Gastrocnemius medialis (tissue), 4 donors: Measurements from ENCODE around the gene PXT1. TPM values are rescaled to one million over a fixed set of nuclear protein-coding genes. Genes with fewer than 3 reads are reported as not detected.

Experiments
- ATAC-seq, 2 donors: fragments of 150-250 bp; one replicate each; pipeline ENCODE4 v1.9.1; 2016
- DNase-seq, 2 donors: peaks; one replicate each; pipeline ENCODE4 v3.0.0-alpha.2; 2019
- H3K27ac ChIP-seq, 4 donors: fragments of 200-600 bp; sonication (generic); 1 replicate in 1 of 4; 2 replicates in 3 of 4; pipeline ENCODE4 v1.5.1; 2016 to 2018; ENCODE audit warnings: mild to moderate bottlenecking in 2 of 4, moderate library complexity in 1 of 4
- H3K27me3 ChIP-seq, 3 donors: fragments of 200-600 bp; sonication (generic) in 2 of 3; 1 replicate in 1 of 3; 2 replicates in 2 of 3; pipeline versions ENCODE4 v1.5.1 to v1.6.0; 2016 to 2019; ENCODE audit warnings: mild to moderate bottlenecking in 1 of 3, moderate library complexity in 1 of 3
- H3K36me3 ChIP-seq, 2 donors: fragments of 200-600 bp; sonication (generic) in 1 of 2; one replicate each; pipeline ENCODE4 v1.5.1; 2017 to 2018
- H3K4me1 ChIP-seq, 2 donors: fragments of 200-600 bp; sonication (generic) in 1 of 2; one replicate each; pipeline ENCODE4 v1.5.1; 2016 to 2017; ENCODE audit warnings: mild to moderate bottlenecking in 2 of 2
- H3K4me3 ChIP-seq, 4 donors: fragments of 200-600 bp; sonication (generic) in 3 of 4; 1 replicate in 1 of 4; 2 replicates in 3 of 4; pipeline ENCODE4 v1.5.1; 2016 to 2019; ENCODE audit warnings: mild to moderate bottlenecking in 2 of 4
- H3K9me3 ChIP-seq, 3 donors: fragments of 200-600 bp; sonication (generic) in 2 of 3; 1 replicate in 1 of 3; 2 replicates in 2 of 3; pipeline ENCODE4 v1.5.1; 2016 to 2019
- CTCF ChIP-seq, 5 experiments: fragments of 450-650 bp in 3 of 5; fragments of 200-600 bp in 2 of 5; sonication (generic) in 2 of 5; IDR thresholded peaks in 4 of 5; conservative IDR thresholded peaks in 1 of 5; 1 replicate in 4 of 5; 2 replicates in 1 of 5; pipeline ENCODE4 v1.5.1; 2016 to 2019; ENCODE audit warnings: antibody characterized with exemption in 5 of 5, mild to moderate bottlenecking in 3 of 5, moderate library complexity in 3 of 5
- POLR2A ChIP-seq, 2 donors: fragments of 450-650 bp; IDR thresholded peaks; one replicate each; pipeline ENCODE4 v1.6.1; 2017; ENCODE audit warnings: antibody characterized with exemption in 2 of 2, mild to moderate bottlenecking in 2 of 2, moderate library complexity in 2 of 2
- in situ Hi-C, 4 donors: fragments of 200-750 bp; cut with MboI; loops; one replicate each; pipeline versions ENCODE4 v1.15.0 to v1.8.0; 2017; ENCODE audit warnings: low sequenced_read_pairs in 4 of 4
- intact Hi-C: fragments of 100-400 bp; cut with DNase I; formaldehyde crosslinking; loops from one replicate; pipeline ENCODE4 v1.15.1; 2023; ENCODE audit warnings: low total_unique reads
- total RNA-seq, 4 donors: library from RNA; depleted of rRNA; stranded (reverse); fragments of >200 nt; gene quantifications; one replicate each; pipeline versions ENCODE4 v1.1.0 to v1.2.3, GENCODE V29; 2016

Gene PXT1
- total RNA-seq, 4 donors from 2014 or later = not detected

DNA sequence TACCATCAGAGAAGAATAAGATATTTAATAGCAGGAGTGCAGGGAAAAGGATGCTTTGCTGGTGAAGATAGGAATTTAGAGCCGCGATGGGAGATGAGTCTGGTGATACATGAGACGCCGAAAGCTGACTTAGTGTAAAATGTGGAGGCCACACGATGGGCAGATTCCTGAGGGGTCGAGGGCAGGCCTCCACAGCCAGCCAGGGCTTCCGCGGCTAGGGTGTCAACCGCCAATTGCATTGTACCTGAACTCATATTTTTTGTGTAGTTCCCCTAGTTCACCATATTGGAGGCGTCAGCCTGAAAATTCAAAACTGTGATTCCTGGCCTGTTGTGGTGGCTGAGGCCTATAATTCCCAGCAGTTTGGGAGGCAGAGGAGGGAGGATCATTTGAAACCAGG is 63.7 kb downstream of the PXT1 start:
- ATAC-seq (no peak), DNase-seq (no peak)
- no peaks in the 10 kb centered on the region for H3K27me3 ChIP-seq
- H3K27ac ChIP-seq = no peak overlapping the region
- no peak overlapping the region for H3K4me3 ChIP-seq
- no peaks in the 10 kb centered on the region for H3K36me3 ChIP-seq
- intact Hi-C loops = no loop called here
- no peaks in the 10 kb centered on the region for H3K9me3 ChIP-seq
- H3K4me1 ChIP-seq = no peaks in the 10 kb centered on the region
- TF ChIP-seq CTCF (IDR thresholded peaks at IDR 0.05 in 4 of 5, conservative IDR thresholded peaks at IDR 0.05 in 1 of 5) (no peak), POLR2A (IDR thresholded peaks at IDR 0.05) (no peak)
- in situ Hi-C loops = no loop called here

GRCh38 chr6:36378243-36378920 is 64.3 kb downstream of the PXT1 start:
- DNase-seq (no peak), ATAC-seq (no peak)
- intact Hi-C loops = no loop called here
- H3K9me3 ChIP-seq = no peaks in the 10 kb centered on the region
- TF ChIP-seq CTCF (IDR thresholded peaks at IDR 0.05 in 4 of 5, conservative IDR thresholded peaks at IDR 0.05 in 1 of 5) (no peak), POLR2A (IDR thresholded peaks at IDR 0.05) (no peak)
- in situ Hi-C loops = no loop called here
- no peaks in the 10 kb centered on the region for H3K4me1 ChIP-seq
- no peak overlapping the region for H3K27ac ChIP-seq
- no peaks in the 10 kb centered on the region for H3K27me3 ChIP-seq
- no peak overlapping the region for H3K4me3 ChIP-seq
- no peaks in the 10 kb centered on the region for H3K36me3 ChIP-seq

- DNase-seq = no peak
- Histone ChIP-seq H3K4me1 (no peaks in the 10 kb centered on the region), H3K27ac (no peak overlapping the region), H3K36me3 (no peaks in the 10 kb centered on the region), H3K4me3 (no peak overlapping the region), H3K27me3 (no peaks in the 10 kb centered on the region), H3K9me3 (no peaks in the 10 kb centered on the region)
- intact Hi-C loops (no loop called here), in situ Hi-C loops (no loop called here)
- ATAC-seq = no peak
- no peak for TF ChIP-seq CTCF (IDR thresholded peaks at IDR 0.05 in 4 of 5, conservative IDR thresholded peaks at IDR 0.05 in 1 of 5)
- TF ChIP-seq POLR2A (IDR thresholded peaks at IDR 0.05) = no peak
These were observed 65.1 kb downstream of the PXT1 start for GRCh38 chr6:36377594-36377993.

DNA sequence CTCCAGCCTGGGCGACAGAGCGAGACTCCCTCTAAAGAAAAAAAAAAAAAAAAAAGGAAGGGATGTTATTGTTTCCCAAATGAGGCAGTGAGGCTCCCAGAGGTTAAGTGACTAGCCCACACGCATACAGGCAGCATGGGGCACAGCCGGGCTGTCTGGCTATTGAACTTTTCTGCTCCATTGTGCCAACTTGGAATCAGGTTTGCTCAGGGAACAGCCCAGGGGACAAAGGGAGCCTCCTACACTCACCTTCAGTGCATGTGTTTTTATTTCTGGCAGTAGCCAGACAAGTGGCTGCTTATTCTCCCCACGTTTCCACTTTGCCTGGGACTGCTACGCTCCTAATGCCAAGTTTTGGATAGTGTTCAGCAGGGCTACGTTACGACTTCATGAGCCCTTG is 65.9 kb downstream of the PXT1 start:
- Histone ChIP-seq H3K36me3 (no peaks in the 10 kb centered on the region), H3K27ac (no peak overlapping the region), H3K27me3 (no peaks in the 10 kb centered on the region), H3K9me3 (no peaks in the 10 kb centered on the region), H3K4me1 (no peaks in the 10 kb centered on the region), H3K4me3 (no peak overlapping the region)
- TF ChIP-seq POLR2A (IDR thresholded peaks at IDR 0.05) (no peak), CTCF (IDR thresholded peaks at IDR 0.05 in 4 of 5, conservative IDR thresholded peaks at IDR 0.05 in 1 of 5) (no peak)
- no peak for DNase-seq
- intact Hi-C loops = no loop called here
- in situ Hi-C loops = no loop called here
- no peak for ATAC-seq

GRCh38 chr6:36376183-36376582 is 66.5 kb downstream of the PXT1 start:
- Histone ChIP-seq H3K4me1 (no peaks in the 10 kb centered on the region), H3K36me3 (no peaks in the 10 kb centered on the region), H3K4me3 (no peak overlapping the region), H3K27me3 (no peaks in the 10 kb centered on the region), H3K9me3 (no peaks in the 10 kb centered on the region), H3K27ac (no peak overlapping the region)
- DNase-seq = no peak
- in situ Hi-C loops = no loop called here
- TF ChIP-seq CTCF (IDR thresholded peaks at IDR 0.05 in 4 of 5, conservative IDR thresholded peaks at IDR 0.05 in 1 of 5) = no peak
- no peak for TF ChIP-seq POLR2A (IDR thresholded peaks at IDR 0.05)
- intact Hi-C loops = no loop called here
- ATAC-seq = no peak
